OCI-LY7 (cell line): ENCODE results near the gene PDK2. TPM values are rescaled to one million over a fixed set of nuclear protein-coding genes. Genes with fewer than 3 reads are reported as not detected.
A peak's percentile ranks its signal among the peaks of the same experiment; 100 is the strongest.

Experiments used
- BruUV-seq: library from RNA; stranded (reverse); fragments of 400-500 nt; replicated peaks from 2 replicates; lab custom pipeline; 2021; lab: Mats Ljungman, UMichigan
- CTCF ChIA-PET: fragments of 300-600 bp; sonication (Branson Sonifier 250); formaldehyde crosslinking; loops from one replicate; lab custom pipeline; 2022; ENCODE audit warnings: antibody characterized with exemption; ENCODE audit not compliant: unreplicated experiment; lab: Charles Lee
- POLR2A ChIA-PET: fragments of 300-600 bp; sonication (Branson Sonifier 250); formaldehyde crosslinking; loops from one replicate; lab custom pipeline; 2022; ENCODE audit warnings: antibody characterized with exemption; lab: Charles Lee
- DNase-seq: peaks from one replicate; pipeline ENCODE4 v3.0.0-alpha.2; 2015; ENCODE audit warnings: low spot score
- H2AFZ ChIP-seq: fragments of 200-600 bp; sonication (generic), shearing (Covaris generic); 2 replicates; pipeline ENCODE4 v1.6.1; 2014; ENCODE audit warnings: mild to moderate bottlenecking, antibody characterized with exemption, low read length, moderate library complexity
- H3K27ac ChIP-seq: fragments of 200-600 bp; sonication (generic); 2 replicates; pipeline ENCODE4 v1.5.1; 2014; ENCODE audit warnings: mixed run types, low read depth, mild to moderate bottlenecking, moderate library complexity, low read length, inconsistent platforms; ENCODE audit not compliant: poor library complexity, severe bottlenecking
- H3K36me3 ChIP-seq: fragments of 200-600 bp; sonication (generic); 2 replicates; pipeline ENCODE4 v1.6.1; 2014; ENCODE audit warnings: mild to moderate bottlenecking, antibody characterized with exemption, low read length, moderate library complexity, mixed read lengths; ENCODE audit not compliant: insufficient read depth
- H3K4me1 ChIP-seq: fragments of 200-600 bp; sonication (generic); 2 replicates; pipeline ENCODE4 v1.5.1; 2014; ENCODE audit warnings: mild to moderate bottlenecking, low read length; ENCODE audit not compliant: insufficient read depth, poor library complexity, severe bottlenecking
- H3K4me2 ChIP-seq: fragments of 200-600 bp; sonication (generic); 2 replicates; pipeline ENCODE4 v1.6.1; 2014; ENCODE audit warnings: mild to moderate bottlenecking, low read length
- H3K4me3 ChIP-seq: fragments of 200-600 bp; sonication (generic); 2 replicates; pipeline ENCODE4 v1.5.1; 2014; ENCODE audit warnings: mild to moderate bottlenecking, low read depth, low read length; ENCODE audit not compliant: poor library complexity, severe bottlenecking
- H3K79me2 ChIP-seq: fragments of 200-600 bp; sonication (generic); 2 replicates; pipeline ENCODE4 v1.6.1; 2016; ENCODE audit warnings: low read depth, mild to moderate bottlenecking, low read length, moderate library complexity, mixed read lengths; ENCODE audit not compliant: insufficient read depth
- H3K9me2 ChIP-seq: fragments of 200-600 bp; sonication (generic); 2 replicates; pipeline ENCODE4 v1.6.1; 2016; ENCODE audit warnings: mild to moderate bottlenecking, low read length, mixed read lengths; ENCODE audit not compliant: insufficient read depth
- H3K9me3 ChIP-seq: fragments of 200-600 bp; sonication (generic); 2 replicates; pipeline ENCODE4 v1.6.1; 2014; ENCODE audit warnings: mild to moderate bottlenecking, mixed run types, low read length, mixed read lengths
- H4K20me1 ChIP-seq: fragments of 200-600 bp; sonication (generic); 2 replicates; pipeline ENCODE4 v1.6.1; 2014; ENCODE audit warnings: mild to moderate bottlenecking, antibody characterized with exemption, low read length, moderate library complexity, mixed read lengths; ENCODE audit not compliant: insufficient read depth
- EZH2phosphoT487 ChIP-seq: fragments of 200-600 bp; sonication (generic); IDR thresholded peaks from 2 replicates; pipeline ENCODE4 v1.6.1; 2018; ENCODE audit warnings: low read depth, borderline replicate concordance, mild to moderate bottlenecking, mixed run types, antibody characterized with exemption, low read length, moderate library complexity, mixed read lengths
- intact Hi-C: fragments of 100-400 bp; cut with micrococcal nuclease; formaldehyde crosslinking; loops from one replicate; pipeline ENCODE4 v1.10.0; 2022; ENCODE audit not compliant: unreplicated experiment
- total RNA-seq, 2 experiments: library from RNA; depleted of rRNA in 1 of 2; stranded (reverse); fragments of >200 nt in 1 of 2; shearing (Covaris generic) in 1 of 2; gene quantifications; 2 replicates each; pipeline ENCODE4 v1.2.3, GENCODE V29; 2014 to 2022
- TF ChIP-seq, protein P1 (sequence below): fragments of 200-600 bp; sonication (generic); conservative IDR thresholded peaks from 2 replicates; pipeline ENCODE4 v1.5.1; 2014; ENCODE audit warnings: mild to moderate bottlenecking, antibody characterized with exemption, low read length, moderate library complexity, mixed read lengths

PDK2 gene
- total RNA-seq, 2 experiments from 2014 or later, result 21.8 to 27.7 TPM

DNA sequence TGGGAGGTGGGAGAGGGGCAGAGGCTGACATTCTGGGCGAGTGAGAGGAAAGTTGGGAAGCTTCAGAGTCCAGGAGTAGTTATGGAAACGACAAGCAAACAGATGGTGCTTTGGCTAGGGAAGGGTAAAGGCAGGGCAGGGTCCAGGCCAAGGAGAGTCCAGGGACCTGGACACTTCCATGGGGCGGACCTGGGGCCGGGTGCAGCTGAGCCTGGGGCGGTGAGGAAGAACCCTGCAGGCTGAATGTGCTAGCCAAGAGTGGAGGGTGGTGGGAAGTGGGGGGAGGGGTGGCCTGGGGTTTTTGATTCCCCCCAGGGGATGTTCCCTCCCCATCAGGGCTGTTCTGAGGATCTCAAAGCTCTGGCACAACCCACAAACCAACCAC is 52.7 kb downstream of the PDK2 start:
- DNase-seq, result no peak
- H2AFZ ChIP-seq, result no peak overlapping the region
- peak overlapping the region; percentile 89 for H3K4me3 ChIP-seq
- no peaks in the 10 kb centered on the region for H3K9me3 ChIP-seq
- H3K4me1 ChIP-seq, result peaks cover 46% of the 10 kb centered on the region
- peak overlapping the region; percentile 95 for H3K4me2 ChIP-seq
- POLR2A ChIA-PET, result no interaction called here
- H4K20me1 ChIP-seq, result peaks cover 22% of the 10 kb centered on the region
- intact Hi-C loops, result no loop called here
- TF ChIP-seq, protein P1, sequence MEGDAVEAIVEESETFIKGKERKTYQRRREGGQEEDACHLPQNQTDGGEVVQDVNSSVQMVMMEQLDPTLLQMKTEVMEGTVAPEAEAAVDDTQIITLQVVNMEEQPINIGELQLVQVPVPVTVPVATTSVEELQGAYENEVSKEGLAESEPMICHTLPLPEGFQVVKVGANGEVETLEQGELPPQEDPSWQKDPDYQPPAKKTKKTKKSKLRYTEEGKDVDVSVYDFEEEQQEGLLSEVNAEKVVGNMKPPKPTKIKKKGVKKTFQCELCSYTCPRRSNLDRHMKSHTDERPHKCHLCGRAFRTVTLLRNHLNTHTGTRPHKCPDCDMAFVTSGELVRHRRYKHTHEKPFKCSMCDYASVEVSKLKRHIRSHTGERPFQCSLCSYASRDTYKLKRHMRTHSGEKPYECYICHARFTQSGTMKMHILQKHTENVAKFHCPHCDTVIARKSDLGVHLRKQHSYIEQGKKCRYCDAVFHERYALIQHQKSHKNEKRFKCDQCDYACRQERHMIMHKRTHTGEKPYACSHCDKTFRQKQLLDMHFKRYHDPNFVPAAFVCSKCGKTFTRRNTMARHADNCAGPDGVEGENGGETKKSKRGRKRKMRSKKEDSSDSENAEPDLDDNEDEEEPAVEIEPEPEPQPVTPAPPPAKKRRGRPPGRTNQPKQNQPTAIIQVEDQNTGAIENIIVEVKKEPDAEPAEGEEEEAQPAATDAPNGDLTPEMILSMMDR, result no peak
- no peak for TF ChIP-seq EZH2phosphoT487
- peaks cover 61% of the 10 kb centered on the region for H3K36me3 ChIP-seq
- BruUV-seq, result no TSS peak
- peak overlapping the region; percentile 87 for H3K27ac ChIP-seq
- no peaks in the 10 kb centered on the region for H3K9me2 ChIP-seq
- H3K79me2 ChIP-seq, result peaks cover 59% of the 10 kb centered on the region
- CTCF ChIA-PET, result interaction anchor here (0.5 kb wide), 1 partner anchor 19 kb away, joined by 3 read pairs; no protein-coding TSS in a partner anchor

DNA sequence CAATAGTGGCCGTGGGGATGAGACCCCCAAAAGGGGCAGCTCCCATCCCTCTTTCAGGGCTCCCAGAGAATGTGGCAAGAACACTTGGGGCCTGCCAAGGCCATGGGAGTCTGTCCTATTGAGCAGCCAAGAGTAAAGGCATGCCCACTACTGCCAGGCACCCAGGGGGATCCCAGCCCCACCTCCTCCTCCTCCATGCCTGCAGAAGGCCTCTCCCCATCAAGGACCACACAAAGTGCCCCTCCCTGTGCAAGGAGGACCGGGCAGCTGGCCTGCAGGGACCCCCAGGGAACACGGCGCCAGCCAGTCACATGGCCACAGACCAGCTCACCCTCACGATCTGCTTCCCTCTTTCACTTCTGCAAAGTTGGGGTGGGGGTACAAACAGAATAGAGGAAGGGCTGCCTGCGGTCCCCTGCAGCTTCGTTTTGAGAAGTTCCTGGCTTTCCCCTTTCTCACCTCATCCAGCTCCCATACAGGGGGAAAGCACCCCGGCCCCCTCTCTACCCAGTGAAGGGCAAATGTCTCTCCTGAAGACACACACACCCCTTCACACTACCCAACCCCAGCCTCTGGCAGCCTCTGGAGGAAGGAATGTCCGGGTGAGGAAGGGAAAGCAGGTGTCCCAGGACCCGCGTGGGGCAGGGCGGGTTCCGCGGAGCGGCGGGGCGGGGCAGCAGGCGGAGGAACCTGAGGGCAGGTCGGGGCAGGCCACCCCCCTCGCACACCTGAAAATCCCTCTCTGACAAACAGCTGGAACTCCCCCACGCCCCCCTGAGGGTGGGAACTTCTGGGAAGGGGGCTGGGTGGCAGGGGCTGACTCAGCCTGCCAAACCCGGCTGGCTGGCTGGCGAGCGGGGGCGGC is 53.3 kb downstream of the PDK2 start:
- Histone ChIP-seq H4K20me1 (peaks cover 22% of the 10 kb centered on the region), H3K4me3 (peak overlapping the region; percentile 89), H3K36me3 (peaks cover 55% of the 10 kb centered on the region), H3K9me3 (no peaks in the 10 kb centered on the region), H3K4me1 (peaks cover 49% of the 10 kb centered on the region), H3K4me2 (peak overlapping the region; percentile 95), H3K79me2 (peaks cover 59% of the 10 kb centered on the region), H3K9me2 (no peaks in the 10 kb centered on the region), H3K27ac (peak overlapping the region; percentile 87), H2AFZ (no peak overlapping the region)
- intact Hi-C loops, result no loop called here
- peak; percentile 84 for DNase-seq
- CTCF ChIA-PET, result interaction anchor here (0.5 kb wide), 1 partner anchor 20 kb away, joined by 3 read pairs; no protein-coding TSS in a partner anchor
- no TSS peak for BruUV-seq
- TF ChIP-seq, protein P1, result no peak
- TF ChIP-seq EZH2phosphoT487, result no peak
- POLR2A ChIA-PET, result no interaction called here

DNA sequence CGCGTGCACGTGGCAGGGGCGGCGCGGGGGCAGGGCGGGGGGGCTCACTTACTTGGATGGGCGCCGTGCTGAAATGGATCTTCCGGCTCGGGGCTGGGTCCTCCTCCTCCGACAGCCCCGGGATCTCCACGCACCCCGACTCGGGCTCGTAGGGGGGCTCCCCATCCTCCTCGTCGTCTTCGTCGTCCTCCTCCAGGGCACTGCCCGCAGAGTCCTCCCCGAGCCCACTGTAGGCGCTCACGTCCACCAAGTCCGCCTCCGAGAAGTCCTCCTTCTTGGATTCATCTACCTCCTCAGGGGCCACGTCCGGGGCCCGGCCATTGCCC is 53.9 kb downstream of the PDK2 start:
- H3K4me2 ChIP-seq, result peak overlapping the region; percentile 95
- H3K4me3 ChIP-seq, result peak overlapping the region; percentile 89
- no peak overlapping the region for H2AFZ ChIP-seq
- ChIA-PET POLR2A (no interaction called here), CTCF (no interaction called here)
- H3K9me3 ChIP-seq, result no peaks in the 10 kb centered on the region
- peaks cover 59% of the 10 kb centered on the region for H3K79me2 ChIP-seq
- peak overlapping the region; percentile 87 for H3K27ac ChIP-seq
- TF ChIP-seq, protein P1, result no peak
- no peak for TF ChIP-seq EZH2phosphoT487
- no peak for DNase-seq
- peaks cover 50% of the 10 kb centered on the region for H3K4me1 ChIP-seq
- BruUV-seq, result no TSS peak
- intact Hi-C loops, result no loop called here
- no peaks in the 10 kb centered on the region for H3K9me2 ChIP-seq
- peaks cover 49% of the 10 kb centered on the region for H3K36me3 ChIP-seq
- H4K20me1 ChIP-seq, result peaks cover 22% of the 10 kb centered on the region
